ENCODE data around the gene DHPS.
"Not testable (repeated sequence)": the region's sequence is repeated elsewhere in the genome, so short reads cannot be mapped to it uniquely, and the experiment has no call there.

Gene DHPS

GRCh38 chr19:12720851-12721655 is 39.4 kb upstream of the DHPS start:
- peak overlapping the region; percentile 84 for H3K4me3 ChIP-seq (ENCODE audit: low read depth, low read length)
- no peaks in the 10 kb centered on the region for H3K9me3 ChIP-seq (ENCODE audit: control insufficient read depth, insufficient read depth, low read length)
- no peaks in the 10 kb centered on the region for H3K27me3 ChIP-seq (ENCODE audit: control insufficient read depth, insufficient read depth, low read length)
- H3K9ac ChIP-seq (ENCODE audit: low read depth, low read length): peak overlapping the region; percentile 50
- peaks cover 10% of the 10 kb centered on the region for H3K36me3 ChIP-seq (ENCODE audit: control insufficient read depth, insufficient read depth, low read length)
- no peaks in the 10 kb centered on the region for H3K4me1 ChIP-seq (ENCODE audit: control insufficient read depth, insufficient read depth, low read length)

DNA sequence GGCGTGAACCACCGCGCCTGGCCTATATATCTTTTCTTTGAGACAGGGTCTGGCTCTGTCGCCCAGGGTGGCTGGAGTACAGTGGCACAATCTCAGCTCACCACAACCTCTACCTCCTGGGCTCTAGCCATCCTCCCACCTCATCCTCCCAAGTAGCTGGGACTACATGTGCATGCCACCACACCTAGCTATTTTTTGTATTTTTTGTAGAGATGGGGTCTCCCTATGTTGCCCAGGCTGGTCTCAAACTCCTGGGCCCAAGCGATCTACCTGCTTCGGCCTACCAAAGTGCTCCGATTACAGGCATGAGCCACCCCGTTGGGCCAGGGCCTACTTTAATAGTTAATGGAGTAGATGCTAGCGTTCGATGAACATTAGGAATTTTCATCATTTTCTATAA is 38.6 kb upstream of the DHPS start:
- Histone ChIP-seq H3K9me3 (ENCODE audit: control insufficient read depth, insufficient read depth, low read length) (no peaks in the 10 kb centered on the region), H3K27me3 (ENCODE audit: control insufficient read depth, insufficient read depth, low read length) (no peaks in the 10 kb centered on the region), H3K36me3 (ENCODE audit: control insufficient read depth, insufficient read depth, low read length) (peaks cover 17% of the 10 kb centered on the region), H3K4me1 (ENCODE audit: control insufficient read depth, insufficient read depth, low read length) (no peaks in the 10 kb centered on the region), H3K4me3 (ENCODE audit: low read depth, low read length) (peak overlapping the region; percentile 84), H3K9ac (ENCODE audit: low read depth, low read length) (peak overlapping the region; percentile 50)

DNA sequence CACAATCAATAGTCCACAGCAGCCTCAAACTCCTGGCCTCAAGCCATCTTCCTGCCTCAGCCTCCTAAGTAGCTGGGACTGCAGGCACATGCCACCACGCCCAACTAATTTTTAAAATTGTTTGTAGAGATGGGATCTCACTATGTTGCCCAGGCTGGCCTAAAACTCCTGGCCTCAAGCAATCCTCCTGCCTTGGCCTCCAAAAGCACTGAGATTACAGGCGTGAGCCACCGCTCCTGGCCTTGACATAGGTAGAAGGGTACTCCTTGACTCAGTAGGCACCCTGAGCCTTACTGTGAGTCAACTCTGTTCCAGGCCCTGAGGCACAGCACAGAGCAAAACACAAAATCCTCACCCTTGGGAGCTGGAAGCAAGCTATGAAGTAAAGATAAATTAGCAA is 34.2 kb upstream of the DHPS start:
- Histone ChIP-seq H3K4me1 (ENCODE audit: control insufficient read depth, insufficient read depth, low read length) (no peaks in the 10 kb centered on the region), H3K4me3 (ENCODE audit: low read depth, low read length) (no peak overlapping the region), H3K36me3 (ENCODE audit: control insufficient read depth, insufficient read depth, low read length) (peaks cover 41% of the 10 kb centered on the region), H3K9me3 (ENCODE audit: control insufficient read depth, insufficient read depth, low read length) (no peaks in the 10 kb centered on the region), H3K9ac (ENCODE audit: low read depth, low read length) (no peak overlapping the region), H3K27me3 (ENCODE audit: control insufficient read depth, insufficient read depth, low read length) (no peaks in the 10 kb centered on the region)

DNA sequence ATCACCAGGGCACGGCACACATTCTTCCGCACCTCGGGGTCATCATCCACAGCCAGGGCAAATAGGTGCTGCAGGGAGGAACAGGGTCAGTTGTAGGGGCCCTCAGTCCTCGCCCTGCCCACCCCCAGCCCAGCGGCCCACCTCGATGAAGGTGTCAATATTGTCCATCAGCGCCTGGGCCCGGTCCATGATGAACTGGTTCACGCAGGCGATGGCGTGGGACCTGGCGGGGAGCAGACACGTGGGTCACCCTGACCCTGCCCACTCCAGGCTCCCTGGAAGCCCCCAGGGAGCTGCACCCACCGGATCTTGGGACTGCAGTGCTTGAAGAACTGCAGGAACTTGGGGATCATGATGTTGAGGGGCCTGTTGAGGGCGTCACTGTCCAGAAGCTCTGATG is 33.4 kb upstream of the DHPS start:
- H3K27me3 ChIP-seq (ENCODE audit: control insufficient read depth, insufficient read depth, low read length): no peaks in the 10 kb centered on the region
- H3K9ac ChIP-seq (ENCODE audit: low read depth, low read length): no peak overlapping the region
- H3K36me3 ChIP-seq (ENCODE audit: control insufficient read depth, insufficient read depth, low read length): peaks cover 49% of the 10 kb centered on the region

DNA sequence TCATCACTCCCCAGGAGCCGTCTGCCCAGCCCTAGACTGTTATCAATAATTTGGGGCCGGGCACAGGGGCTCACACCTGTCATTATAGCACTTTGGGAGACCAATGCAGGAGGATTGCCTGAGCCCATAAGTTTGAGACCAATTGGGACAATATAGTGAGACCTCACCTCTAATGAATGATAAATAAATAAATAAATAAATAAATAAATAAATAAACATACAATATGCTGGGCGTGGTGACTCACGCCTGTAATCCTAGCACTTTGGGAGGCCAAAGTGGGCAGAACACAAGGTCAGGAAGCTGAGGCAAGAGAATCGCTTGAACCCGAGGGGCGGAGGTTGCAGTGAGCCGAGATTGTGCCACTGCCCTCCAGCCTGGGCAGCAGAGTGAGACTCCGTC is 31.6 kb upstream of the DHPS start:
- H3K9me3 ChIP-seq (ENCODE audit: control insufficient read depth, insufficient read depth, low read length); H3K9ac ChIP-seq (ENCODE audit: low read depth, low read length); H3K4me1 ChIP-seq (ENCODE audit: control insufficient read depth, insufficient read depth, low read length); H3K4me3 ChIP-seq (ENCODE audit: low read depth, low read length); H3K27me3 ChIP-seq (ENCODE audit: control insufficient read depth, insufficient read depth, low read length): not testable (repeated sequence)
- H3K36me3 ChIP-seq (ENCODE audit: control insufficient read depth, insufficient read depth, low read length): peaks cover 50% of the 10 kb centered on the region

More for the DNA sequence above, 33.4 kb upstream of the DHPS start:
- Histone ChIP-seq H3K4me1 (ENCODE audit: control insufficient read depth, insufficient read depth, low read length) (no peaks in the 10 kb centered on the region), H3K4me3 (ENCODE audit: low read depth, low read length) (no peak overlapping the region), H3K9me3 (ENCODE audit: control insufficient read depth, insufficient read depth, low read length) (no peaks in the 10 kb centered on the region)

- H3K4me3 ChIP-seq (ENCODE audit: low read depth, low read length); H3K27me3 ChIP-seq (ENCODE audit: control insufficient read depth, insufficient read depth, low read length); H3K9ac ChIP-seq (ENCODE audit: low read depth, low read length); H3K9me3 ChIP-seq (ENCODE audit: control insufficient read depth, insufficient read depth, low read length); H3K4me1 ChIP-seq (ENCODE audit: control insufficient read depth, insufficient read depth, low read length): not testable (repeated sequence)
- H3K36me3 ChIP-seq (ENCODE audit: control insufficient read depth, insufficient read depth, low read length): peaks cover 57% of the 10 kb centered on the region
Measured at GRCh38 chr19:12712077-12712476, 30.4 kb upstream of the DHPS start.

DNA sequence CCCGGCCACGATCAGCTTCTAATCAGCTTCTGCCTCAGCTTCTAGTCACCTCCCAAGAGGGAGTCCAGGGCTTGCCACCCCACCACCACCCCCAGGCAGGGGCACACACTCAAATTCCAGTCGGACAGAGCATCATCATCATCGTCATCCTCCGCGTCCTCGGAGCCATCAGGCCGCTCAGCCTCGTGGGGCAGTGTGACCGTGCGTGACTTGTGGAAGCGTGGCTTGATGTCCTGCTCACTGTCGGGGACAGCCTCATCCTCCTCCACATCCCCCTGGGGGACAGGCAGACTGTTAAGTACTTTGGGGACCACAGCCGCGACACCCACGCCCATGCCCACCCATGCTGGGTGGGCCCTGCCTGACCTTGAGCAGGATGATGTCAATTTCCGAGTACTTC is 29.5 kb upstream of the DHPS start:
- Histone ChIP-seq H3K4me1 (ENCODE audit: control insufficient read depth, insufficient read depth, low read length) (no peaks in the 10 kb centered on the region), H3K36me3 (ENCODE audit: control insufficient read depth, insufficient read depth, low read length) (peaks cover 65% of the 10 kb centered on the region), H3K9me3 (ENCODE audit: control insufficient read depth, insufficient read depth, low read length) (no peaks in the 10 kb centered on the region), H3K9ac (ENCODE audit: low read depth, low read length) (no peak overlapping the region), H3K27me3 (ENCODE audit: control insufficient read depth, insufficient read depth, low read length) (no peaks in the 10 kb centered on the region), H3K4me3 (ENCODE audit: low read depth, low read length) (no peak overlapping the region)

DNA sequence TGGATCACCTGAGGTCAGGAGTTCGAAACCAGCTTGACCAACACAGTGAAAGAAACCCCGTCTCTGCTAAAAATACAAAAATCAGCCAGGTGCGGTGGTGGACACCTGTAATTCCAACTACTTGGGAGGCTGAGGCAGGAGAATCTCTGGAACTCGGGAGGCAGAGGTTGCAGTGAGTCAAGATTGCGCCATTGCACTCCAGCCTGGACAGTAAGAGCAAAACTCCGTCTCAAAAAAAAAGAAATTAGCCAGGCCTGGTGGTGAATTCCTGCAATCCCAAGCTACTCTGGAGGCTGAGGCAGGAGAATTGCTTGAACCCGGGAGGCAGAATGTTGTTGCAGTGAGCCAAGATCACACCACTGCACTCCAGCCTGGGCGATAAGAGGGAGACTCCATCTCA is 27.0 kb upstream of the DHPS start:
- Histone ChIP-seq H3K9ac (ENCODE audit: low read depth, low read length) (no peak overlapping the region), H3K9me3 (ENCODE audit: control insufficient read depth, insufficient read depth, low read length) (no peaks in the 10 kb centered on the region), H3K4me1 (ENCODE audit: control insufficient read depth, insufficient read depth, low read length) (no peaks in the 10 kb centered on the region), H3K4me3 (ENCODE audit: low read depth, low read length) (no peak overlapping the region), H3K27me3 (ENCODE audit: control insufficient read depth, insufficient read depth, low read length) (no peaks in the 10 kb centered on the region), H3K36me3 (ENCODE audit: control insufficient read depth, insufficient read depth, low read length) (peaks cover 60% of the 10 kb centered on the region)

DNA sequence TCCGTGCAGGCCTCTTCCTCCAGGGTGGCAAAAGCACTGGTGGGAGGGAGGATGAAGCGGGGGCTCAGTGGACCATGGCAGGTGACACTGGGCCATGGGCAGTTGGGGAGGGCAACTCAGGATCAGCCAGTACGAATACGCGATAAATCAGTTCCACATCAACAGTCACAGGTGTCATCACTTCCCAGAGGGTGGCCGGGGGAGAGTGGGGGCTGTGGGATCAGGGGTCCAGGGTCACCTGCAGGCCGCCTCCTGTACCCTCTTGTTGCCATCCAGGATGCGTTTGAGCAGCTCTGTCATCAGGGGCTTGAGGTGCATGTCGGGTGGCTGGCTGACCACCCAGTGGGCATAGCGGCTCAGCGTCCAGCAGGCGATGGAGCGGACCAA is 24.6 kb upstream of the DHPS start:
- Histone ChIP-seq H3K9ac (ENCODE audit: low read depth, low read length) (no peak overlapping the region), H3K4me3 (ENCODE audit: low read depth, low read length) (no peak overlapping the region), H3K4me1 (ENCODE audit: control insufficient read depth, insufficient read depth, low read length) (no peaks in the 10 kb centered on the region), H3K9me3 (ENCODE audit: control insufficient read depth, insufficient read depth, low read length) (no peaks in the 10 kb centered on the region), H3K27me3 (ENCODE audit: control insufficient read depth, insufficient read depth, low read length) (no peaks in the 10 kb centered on the region), H3K36me3 (ENCODE audit: control insufficient read depth, insufficient read depth, low read length) (peaks cover 67% of the 10 kb centered on the region)

DNA sequence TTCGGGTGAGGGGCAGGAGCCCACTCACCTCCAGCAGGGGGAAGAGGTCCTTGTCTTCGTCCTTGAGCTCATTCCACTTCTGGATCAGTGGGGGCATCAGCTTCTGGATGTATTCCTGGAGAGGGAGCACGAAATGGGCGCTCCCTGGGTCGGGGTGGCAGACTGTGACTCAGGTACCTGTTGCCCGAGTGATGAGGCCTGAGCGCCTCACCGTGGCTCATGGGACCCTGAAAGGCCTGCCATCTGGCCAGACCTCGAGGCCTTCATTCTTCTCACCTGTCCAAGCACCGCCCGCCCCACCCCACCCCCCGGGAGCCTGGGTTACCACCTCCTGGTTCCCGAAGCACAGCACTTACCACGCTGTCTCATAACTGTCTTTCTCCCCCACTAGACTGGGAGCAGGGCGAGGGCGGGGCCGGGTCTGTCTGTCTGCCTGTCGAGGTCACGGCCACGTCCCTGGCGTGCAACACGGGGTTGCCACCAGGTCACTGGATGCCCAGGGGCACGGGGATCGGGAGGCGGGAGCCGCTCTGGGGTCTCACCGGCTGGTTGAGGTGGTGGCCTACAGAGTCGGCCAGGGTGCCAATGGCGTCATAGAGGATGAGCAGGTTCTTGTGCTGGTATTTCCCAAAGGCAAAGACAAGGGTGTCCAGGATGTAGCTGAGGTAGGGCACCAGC is 24.1 kb upstream of the DHPS start:
- H3K9ac ChIP-seq (ENCODE audit: low read depth, low read length): no peak overlapping the region
- H3K9me3 ChIP-seq (ENCODE audit: control insufficient read depth, insufficient read depth, low read length): no peaks in the 10 kb centered on the region
- H3K27me3 ChIP-seq (ENCODE audit: control insufficient read depth, insufficient read depth, low read length): no peaks in the 10 kb centered on the region
- H3K4me3 ChIP-seq (ENCODE audit: low read depth, low read length): no peak overlapping the region
- H3K4me1 ChIP-seq (ENCODE audit: control insufficient read depth, insufficient read depth, low read length): no peaks in the 10 kb centered on the region
- H3K36me3 ChIP-seq (ENCODE audit: control insufficient read depth, insufficient read depth, low read length): peaks cover 68% of the 10 kb centered on the region

- H3K4me3 ChIP-seq (ENCODE audit: low read depth, low read length): no peak overlapping the region
- H3K36me3 ChIP-seq (ENCODE audit: control insufficient read depth, insufficient read depth, low read length): peaks cover 66% of the 10 kb centered on the region
- no peaks in the 10 kb centered on the region for H3K4me1 ChIP-seq (ENCODE audit: control insufficient read depth, insufficient read depth, low read length)
- no peak overlapping the region for H3K9ac ChIP-seq (ENCODE audit: low read depth, low read length)
- H3K27me3 ChIP-seq (ENCODE audit: control insufficient read depth, insufficient read depth, low read length): no peaks in the 10 kb centered on the region
- no peaks in the 10 kb centered on the region for H3K9me3 ChIP-seq (ENCODE audit: control insufficient read depth, insufficient read depth, low read length)
Measured at GRCh38 chr19:12705169-12705568, 23.5 kb upstream of the DHPS start.

- Histone ChIP-seq H3K9me3 (ENCODE audit: control insufficient read depth, insufficient read depth, low read length) (no peaks in the 10 kb centered on the region), H3K36me3 (ENCODE audit: control insufficient read depth, insufficient read depth, low read length) (peaks cover 62% of the 10 kb centered on the region), H3K27me3 (ENCODE audit: control insufficient read depth, insufficient read depth, low read length) (no peaks in the 10 kb centered on the region), H3K4me3 (ENCODE audit: low read depth, low read length) (no peak overlapping the region), H3K4me1 (ENCODE audit: control insufficient read depth, insufficient read depth, low read length) (no peaks in the 10 kb centered on the region), H3K9ac (ENCODE audit: low read depth, low read length) (no peak overlapping the region)
Measured at GRCh38 chr19:12703046-12703445, 21.4 kb upstream of the DHPS start.

Data from iPS-15b (cell line).